Chondrocyte (in vitro differentiated cells): ENCODE measurements around the gene PTGFR. TPM values are rescaled to one million over a fixed set of nuclear protein-coding genes. Genes with fewer than 3 reads are reported as not detected.

Experiments used
- DNase-seq: peaks from one replicate; pipeline ENCODE4 v3.0.0; 2021; ENCODE audit warnings: mixed read lengths, low spot score
- H3K27ac Mint-ChIP-seq: one replicate; pipeline ENCODE4 v1.8.0; 2021; ENCODE audit warnings: mild to moderate bottlenecking, moderate library complexity, mixed read lengths; ENCODE audit not compliant: unreplicated experiment
- H3K27me3 Mint-ChIP-seq: 2 replicates; pipeline ENCODE4 v1.8.0; 2021; ENCODE audit warnings: low read depth, mixed read lengths
- H3K36me3 Mint-ChIP-seq: 2 replicates; pipeline ENCODE4 v1.8.0; 2021; ENCODE audit warnings: low read depth, mixed read lengths
- H3K4me1 Mint-ChIP-seq: 2 replicates; pipeline ENCODE4 v1.8.0; 2021; ENCODE audit warnings: low read depth, mild to moderate bottlenecking, mixed read lengths
- H3K4me3 Mint-ChIP-seq: one replicate; pipeline ENCODE4 v1.8.0; 2021; ENCODE audit warnings: mild to moderate bottlenecking, moderate library complexity, mixed read lengths; ENCODE audit not compliant: unreplicated experiment
- H3K9me3 Mint-ChIP-seq: 2 replicates; pipeline ENCODE4 v1.8.0; 2021; ENCODE audit warnings: low read depth, mixed read lengths
- CTCF ChIP-seq: fragments of 200-600 bp; sonication (generic); IDR thresholded peaks from 2 replicates; pipeline ENCODE4 v1.5.0; 2021; ENCODE audit warnings: antibody characterized with exemption, mild to moderate bottlenecking, moderate library complexity
- total RNA-seq: library from RNA; stranded (reverse); gene quantifications from 3 replicates; pipeline ENCODE4 v1.2.1, GENCODE V29; 2021

PTGFR gene
- total RNA-seq, 1 donor from 2014 or later = 0.17 TPM

- no peaks in the 10 kb centered on the region for H3K4me1 Mint-ChIP-seq
- no peak for TF ChIP-seq CTCF
- no peak overlapping the region for H3K4me3 Mint-ChIP-seq
- H3K27me3 Mint-ChIP-seq = peaks cover 16% of the 10 kb centered on the region
- H3K36me3 Mint-ChIP-seq = peaks cover 3% of the 10 kb centered on the region
- H3K27ac Mint-ChIP-seq = no peak overlapping the region
- peaks cover 14% of the 10 kb centered on the region for H3K9me3 Mint-ChIP-seq
- no peak for DNase-seq
Observed at GRCh38 chr1:78541479-78541878, 50.7 kb downstream of the PTGFR start.

- H3K9me3 Mint-ChIP-seq = peaks cover 14% of the 10 kb centered on the region
Observed at GRCh38 chr1:78543941-78544643, 53.3 kb downstream of the PTGFR start.

GRCh38 chr1:78547081-78547480 lies 56.3 kb downstream of the PTGFR start:
- no peak for DNase-seq
- peaks cover 13% of the 10 kb centered on the region for H3K27me3 Mint-ChIP-seq
- no peaks in the 10 kb centered on the region for H3K4me1 Mint-ChIP-seq
- no peak for TF ChIP-seq CTCF
- H3K9me3 Mint-ChIP-seq = peaks cover 22% of the 10 kb centered on the region
- no peaks in the 10 kb centered on the region for H3K36me3 Mint-ChIP-seq
- no peak overlapping the region for H3K27ac Mint-ChIP-seq
- no peak overlapping the region for H3K4me3 Mint-ChIP-seq

More at GRCh38 chr1:78543941-78544643, 53.3 kb downstream of the PTGFR start:
- Mint-ChIP-seq H3K36me3 (peaks cover 3% of the 10 kb centered on the region), H3K4me1 (no peaks in the 10 kb centered on the region), H3K27me3 (peaks cover 18% of the 10 kb centered on the region), H3K4me3 (no peak overlapping the region), H3K27ac (no peak overlapping the region)
- no peak for TF ChIP-seq CTCF
- DNase-seq = no peak

- DNase-seq = no peak
- H3K27ac Mint-ChIP-seq = no peak overlapping the region
- H3K4me3 Mint-ChIP-seq = no peak overlapping the region
- peaks cover 21% of the 10 kb centered on the region for H3K9me3 Mint-ChIP-seq
- no peaks in the 10 kb centered on the region for H3K36me3 Mint-ChIP-seq
- peaks cover 11% of the 10 kb centered on the region for H3K27me3 Mint-ChIP-seq
- TF ChIP-seq CTCF = no peak
- no peaks in the 10 kb centered on the region for H3K4me1 Mint-ChIP-seq
Observed at GRCh38 chr1:78549331-78549730, 58.6 kb downstream of the PTGFR start.

GRCh38 chr1:78549891-78550290 lies 59.1 kb downstream of the PTGFR start:
- DNase-seq = no peak
- peaks cover 23% of the 10 kb centered on the region for H3K9me3 Mint-ChIP-seq

More at GRCh38 chr1:78549891-78550290, 59.1 kb downstream of the PTGFR start:
- Mint-ChIP-seq H3K36me3 (no peaks in the 10 kb centered on the region), H3K4me1 (no peaks in the 10 kb centered on the region), H3K27ac (no peak overlapping the region), H3K4me3 (no peak overlapping the region), H3K27me3 (peaks cover 11% of the 10 kb centered on the region)
- no peak for TF ChIP-seq CTCF
